GM12892 (cell line): ENCODE data around the gene FSTL5.

ENCODE experiments used
- POLR2A ChIP-seq: IDR thresholded peaks from 2 replicates; pipeline ENCODE4 v1.6.1; 2011; ENCODE audit warnings: low read depth, low read length, control low read depth
- POLR2AphosphoS5 ChIP-seq: IDR thresholded peaks from 2 replicates; pipeline ENCODE4 v1.6.1; 2011; ENCODE audit warnings: low read depth, low read length, control low read depth

DNA sequence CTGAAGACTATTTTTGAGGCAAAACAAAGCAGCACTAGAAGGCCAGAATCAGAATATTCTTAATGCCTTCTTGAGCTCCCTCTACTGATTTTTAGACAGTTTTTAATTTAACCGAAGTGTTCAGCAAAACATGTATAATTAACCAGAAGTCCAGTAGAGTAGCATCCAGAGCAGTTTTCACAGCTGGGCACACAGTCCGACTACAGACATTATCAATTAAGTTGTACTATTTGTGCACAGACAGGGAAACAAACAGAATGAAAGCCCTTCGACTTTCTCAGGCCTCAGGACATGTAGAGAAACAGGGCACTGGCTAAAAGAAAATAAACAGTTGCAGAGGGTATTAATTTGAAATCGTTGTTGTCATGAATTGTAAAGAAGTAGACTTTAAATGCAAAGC lies 11.9 kb downstream of the FSTL5 start:
- TF ChIP-seq POLR2A (no peak), POLR2AphosphoS5 (no peak)
